ENCODE measurements around the gene CD300C.
A peak's percentile ranks its signal among the peaks of the same experiment; 100 is the strongest.

CD300C gene

GRCh38 chr17:74561586-74561985 lies 15.7 kb upstream of the CD300C start:
- DNase-seq: no peak

- DNase-seq: no peak
These were observed 13.1 kb upstream of the CD300C start for GRCh38 chr17:74558882-74559519.

GRCh38 chr17:74558402-74558801 lies 12.5 kb upstream of the CD300C start:
- peak; percentile 48 for DNase-seq

- DNase-seq: no peak
These were observed 9.6 kb upstream of the CD300C start for GRCh38 chr17:74555427-74555940.

- DNase-seq: peak; percentile 69
These were observed 9.0 kb upstream of the CD300C start for GRCh38 chr17:74554909-74555308.

GRCh38 chr17:74552037-74552436 lies 6.1 kb upstream of the CD300C start:
- no peak for DNase-seq

- no peak for DNase-seq
These were observed 4.7 kb upstream of the CD300C start for GRCh38 chr17:74550602-74551001.

- no peak for DNase-seq
These were observed 3.4 kb upstream of the CD300C start for GRCh38 chr17:74549343-74549742.

GRCh38 chr17:74547736-74548135 lies 1.8 kb upstream of the CD300C start:
- DNase-seq: no peak

- DNase-seq: no peak
These were observed 1.3 kb upstream of the CD300C start for GRCh38 chr17:74547264-74547663.

- DNase-seq: no peak
These were observed 671 bp upstream of the CD300C start for GRCh38 chr17:74546586-74546985.

- DNase-seq: peak; percentile 48
These were observed 698 bp downstream of the CD300C start for GRCh38 chr17:74544991-74545842.

- no peak for DNase-seq
These were observed 1.8 kb downstream of the CD300C start for GRCh38 chr17:74543891-74544760.

GRCh38 chr17:74543406-74543805 lies 2.5 kb downstream of the CD300C start:
- no peak for DNase-seq

GRCh38 chr17:74542727-74543383 lies 3.1 kb downstream of the CD300C start:
- no peak for DNase-seq

GRCh38 chr17:74542166-74542565 lies 3.7 kb downstream of the CD300C start:
- no peak for DNase-seq

- DNase-seq: no peak
These were observed 4.5 kb downstream of the CD300C start for GRCh38 chr17:74541176-74542111.

GRCh38 chr17:74539281-74539820 lies 6.6 kb downstream of the CD300C start:
- no peak for DNase-seq

GRCh38 chr17:74536890-74537289 lies 9.0 kb downstream of the CD300C start:
- DNase-seq: no peak

- peak; percentile 93 for DNase-seq
These were observed 13.8 kb downstream of the CD300C start for GRCh38 chr17:74532115-74532514.

GRCh38 chr17:74531231-74531761 lies 14.6 kb downstream of the CD300C start, which contains the start of gene CD300LB:
Gene CD300LB (minus strand): TSS chr17:74531475. CDS start chr17:74531350, 125 bp downstream.
- DNase-seq: peak; percentile 66

All from suppressor macrophage treated with lipopolysaccharide for 4 hours (primary cell).